HFF-Myc (cell line): ENCODE measurements around the gene NLRP7.
"Not testable (repeated sequence)": the region's sequence is repeated elsewhere in the genome, so short reads cannot be mapped to it uniquely, and the experiment has no call there.

Experiments used
- DNase-seq: peaks from one replicate; pipeline ENCODE4 v3.0.0-alpha.2; 2011; ENCODE audit warnings: low read depth; ENCODE audit errors: extremely low read depth
- H3K4me3 ChIP-seq: replicated peaks from 2 replicates; pipeline ENCODE4 v1.5.1; 2011; ENCODE audit warnings: low read depth, mild to moderate bottlenecking, control low read depth, low read length
- TF ChIP-seq, protein P1 (sequence below): IDR thresholded peaks from 2 replicates; pipeline ENCODE4 v1.5.1; 2012; ENCODE audit warnings: mild to moderate bottlenecking, low read depth, low read length, control low read depth; ENCODE audit errors: missing control alignments

The NLRP7 gene

DNA sequence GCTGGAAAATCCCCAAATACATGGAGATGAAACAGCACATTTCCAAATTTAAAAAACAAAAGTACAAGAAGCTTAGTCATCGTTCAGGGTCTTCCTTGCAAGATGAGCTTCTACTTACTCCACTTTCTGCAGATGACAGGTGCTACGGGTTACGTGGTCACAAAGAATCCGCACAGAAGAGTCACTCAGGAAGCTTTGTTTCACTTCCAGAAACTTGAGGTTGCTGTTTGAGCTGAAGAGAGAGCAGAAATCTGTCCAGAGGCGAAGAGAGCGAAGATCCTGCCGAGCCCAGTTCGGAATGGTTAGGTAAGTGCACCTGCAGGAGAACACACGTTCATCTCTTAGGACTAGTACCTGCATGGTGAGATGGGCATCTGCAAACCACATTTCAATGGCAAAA is 9.4 kb downstream of the NLRP7 start:
- H3K4me3 ChIP-seq: no peak overlapping the region
- TF ChIP-seq, protein P1, sequence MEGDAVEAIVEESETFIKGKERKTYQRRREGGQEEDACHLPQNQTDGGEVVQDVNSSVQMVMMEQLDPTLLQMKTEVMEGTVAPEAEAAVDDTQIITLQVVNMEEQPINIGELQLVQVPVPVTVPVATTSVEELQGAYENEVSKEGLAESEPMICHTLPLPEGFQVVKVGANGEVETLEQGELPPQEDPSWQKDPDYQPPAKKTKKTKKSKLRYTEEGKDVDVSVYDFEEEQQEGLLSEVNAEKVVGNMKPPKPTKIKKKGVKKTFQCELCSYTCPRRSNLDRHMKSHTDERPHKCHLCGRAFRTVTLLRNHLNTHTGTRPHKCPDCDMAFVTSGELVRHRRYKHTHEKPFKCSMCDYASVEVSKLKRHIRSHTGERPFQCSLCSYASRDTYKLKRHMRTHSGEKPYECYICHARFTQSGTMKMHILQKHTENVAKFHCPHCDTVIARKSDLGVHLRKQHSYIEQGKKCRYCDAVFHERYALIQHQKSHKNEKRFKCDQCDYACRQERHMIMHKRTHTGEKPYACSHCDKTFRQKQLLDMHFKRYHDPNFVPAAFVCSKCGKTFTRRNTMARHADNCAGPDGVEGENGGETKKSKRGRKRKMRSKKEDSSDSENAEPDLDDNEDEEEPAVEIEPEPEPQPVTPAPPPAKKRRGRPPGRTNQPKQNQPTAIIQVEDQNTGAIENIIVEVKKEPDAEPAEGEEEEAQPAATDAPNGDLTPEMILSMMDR: no peak
- DNase-seq: no peak

DNA sequence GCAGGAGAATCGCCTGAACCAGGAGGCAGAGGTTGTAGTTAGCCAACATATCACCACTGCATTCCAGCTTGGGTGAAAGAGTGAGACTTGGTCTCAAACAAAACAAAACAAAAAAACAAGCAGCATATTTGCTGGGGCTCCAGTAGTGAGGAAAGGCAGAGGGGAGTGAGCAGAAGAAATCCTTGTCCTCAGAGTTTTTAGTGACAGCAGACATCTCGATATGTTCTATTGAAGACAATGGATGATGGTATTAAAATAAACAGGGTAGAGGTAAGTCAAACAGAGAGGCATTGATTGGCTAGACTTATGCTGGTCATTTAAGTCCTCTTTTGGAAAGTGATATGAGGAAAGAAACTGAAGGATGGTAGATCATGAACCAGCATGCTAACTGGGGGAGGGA is 19.0 kb downstream of the NLRP7 start:
- TF ChIP-seq, protein P1: no peak
- DNase-seq: no peak
- H3K4me3 ChIP-seq: no peak overlapping the region

DNA sequence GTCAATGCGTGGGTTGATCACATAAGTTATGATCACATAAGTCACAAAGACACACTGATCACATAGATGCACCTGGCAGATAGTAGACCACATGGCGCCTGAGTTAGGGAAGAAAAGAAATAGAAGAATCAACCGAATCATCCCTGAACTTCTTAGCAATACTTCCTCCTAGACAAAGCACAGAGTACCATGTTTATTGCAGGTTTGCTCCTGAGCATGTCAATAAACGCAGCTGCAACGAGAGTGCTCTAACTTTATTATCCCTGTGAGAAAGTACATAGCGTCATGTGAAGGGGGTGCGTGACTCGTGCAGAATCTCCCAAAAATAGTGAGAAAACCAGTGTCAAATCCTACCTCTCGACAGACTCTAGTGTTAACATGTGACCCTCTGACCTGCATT is 24.1 kb downstream of the NLRP7 start:
- TF ChIP-seq, protein P1: no peak
- no peak for DNase-seq
- no peak overlapping the region for H3K4me3 ChIP-seq

DNA sequence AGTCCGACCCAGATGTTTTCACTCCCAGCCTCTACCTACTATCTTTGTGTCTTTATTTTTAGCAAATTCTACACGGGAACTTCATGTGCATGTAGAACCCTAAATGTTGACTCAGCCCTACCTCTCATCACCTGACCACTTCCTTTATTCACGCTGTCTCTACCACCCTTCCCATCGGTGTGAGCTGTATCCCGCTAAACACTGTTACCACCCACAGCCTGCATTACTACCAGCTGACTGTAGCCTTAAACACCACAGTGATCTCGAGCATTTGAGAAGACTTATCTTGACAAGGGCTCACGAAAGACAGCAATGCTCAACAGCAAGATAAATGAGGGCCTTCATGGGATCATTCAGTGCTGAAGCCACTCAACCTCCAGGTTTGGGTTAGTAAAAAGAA is 26.2 kb downstream of the NLRP7 start:
- TF ChIP-seq, protein P1: no peak
- DNase-seq: no peak
- no peak overlapping the region for H3K4me3 ChIP-seq

DNA sequence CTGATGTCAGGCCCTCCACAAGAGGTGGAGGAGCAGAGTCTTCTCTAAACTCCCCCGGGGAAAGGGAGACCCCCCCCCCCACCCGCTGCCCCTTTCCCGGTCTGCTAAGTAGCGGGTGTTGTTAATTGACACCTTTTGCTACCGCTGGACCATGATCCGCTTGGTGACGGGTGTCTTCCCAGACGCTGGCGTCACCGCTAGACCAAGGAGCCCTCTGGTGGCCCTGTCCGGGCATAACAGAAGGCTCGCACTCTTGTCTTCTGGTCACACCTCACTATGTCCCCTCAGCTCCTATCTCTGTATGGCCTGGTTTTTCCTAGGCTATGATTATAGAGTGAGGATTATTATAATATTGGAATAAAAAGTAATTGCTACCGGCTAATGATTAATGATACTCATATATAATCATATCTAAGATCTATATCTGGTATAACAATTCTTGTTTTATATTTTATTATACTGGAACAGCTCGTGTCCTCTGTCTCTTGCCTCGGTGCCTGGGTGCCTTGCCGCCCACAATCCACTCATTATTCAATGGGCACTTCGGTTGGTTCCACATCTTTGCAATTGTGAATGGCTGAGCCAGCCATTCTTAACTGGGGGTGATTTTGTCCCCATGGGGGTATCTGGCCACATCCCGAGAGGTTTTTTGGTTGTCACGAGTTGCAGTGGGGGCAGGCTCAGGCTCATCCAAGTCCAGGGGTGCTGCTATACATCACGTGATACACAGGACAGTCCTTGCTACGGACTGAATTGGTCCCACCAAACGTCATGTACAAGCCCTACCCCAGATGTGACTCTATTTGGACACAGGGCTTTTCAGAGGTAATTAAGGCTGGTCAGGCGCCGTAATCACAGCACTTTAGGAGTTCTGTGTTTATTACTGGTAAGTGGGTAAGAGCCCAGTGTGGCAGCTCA is 27.4 kb downstream of the NLRP7 start:
- DNase-seq, H3K4me3 ChIP-seq: not testable (repeated sequence)

DNA sequence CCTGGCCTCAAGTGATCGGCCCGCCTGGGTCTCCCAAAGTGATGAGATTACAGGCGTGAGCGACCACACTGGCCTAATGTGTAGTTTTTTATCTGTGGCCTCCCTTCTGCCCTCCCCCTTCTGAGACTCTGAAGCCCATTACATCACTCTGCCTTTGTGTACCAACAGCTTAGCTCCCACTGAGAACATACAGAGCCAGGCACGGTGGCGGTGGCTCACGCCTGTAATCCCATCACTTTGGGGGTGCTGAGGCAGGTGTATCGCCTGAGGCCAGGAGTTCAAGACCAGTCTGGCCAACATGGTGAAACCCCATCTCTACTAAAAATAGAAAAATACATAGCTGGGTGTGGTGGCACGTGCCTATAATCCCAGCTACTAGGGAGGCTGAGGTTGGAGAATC is 28.8 kb downstream of the NLRP7 start:
- TF ChIP-seq, protein P1: no peak
- no peak for DNase-seq

DNA sequence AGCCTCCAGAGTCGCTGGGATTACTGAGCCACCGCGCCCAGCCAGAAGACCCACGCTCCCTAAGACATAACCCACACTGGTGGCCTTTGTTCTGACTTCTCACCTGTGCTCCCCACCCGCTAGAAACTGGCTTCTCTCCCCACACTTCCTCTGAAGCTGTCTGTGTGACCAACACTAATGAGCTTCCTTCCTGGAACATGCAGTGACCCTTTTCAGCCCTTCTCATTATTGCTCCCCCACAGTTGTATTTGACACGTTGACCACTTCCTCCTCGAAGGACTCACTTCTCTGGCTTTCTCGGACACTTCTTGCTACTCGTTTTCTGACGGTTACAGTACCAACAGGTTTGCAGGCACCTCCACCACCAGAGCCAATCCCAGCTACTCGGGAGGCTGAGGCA is 30.5 kb downstream of the NLRP7 start:
- H3K4me3 ChIP-seq: no peak overlapping the region
- DNase-seq: no peak
- TF ChIP-seq, protein P1: no peak

More for the DNA sequence above, 28.8 kb downstream of the NLRP7 start:
- H3K4me3 ChIP-seq: no peak overlapping the region

DNA sequence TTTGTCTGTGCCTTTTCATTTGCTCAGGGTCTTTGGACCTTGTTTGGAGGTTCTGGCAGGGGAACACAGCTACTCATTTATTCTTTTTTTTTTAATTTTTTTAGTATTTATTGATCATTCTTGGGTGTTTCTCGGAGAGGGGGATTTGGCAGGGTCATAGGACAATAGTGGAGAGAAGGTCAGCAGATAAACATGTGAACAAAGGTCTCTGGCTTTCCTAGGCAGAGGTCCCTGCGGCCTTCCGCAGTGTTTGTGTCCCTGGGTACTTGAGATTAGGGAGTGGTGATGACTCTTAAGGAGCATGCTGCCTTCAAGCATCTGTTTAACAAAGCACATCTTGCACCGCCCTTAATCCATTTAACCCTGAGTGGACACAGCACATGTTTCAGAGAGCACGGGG is 39.4 kb downstream of the NLRP7 start:
- not testable (repeated sequence) for H3K4me3 ChIP-seq, DNase-seq
